GM19452 (cell line): ENCODE results near the gene BCAR1.
"Not testable (repeated sequence)": the region's sequence is repeated elsewhere in the genome, so short reads cannot be mapped to it uniquely, and the experiment has no call there.

ENCODE experiments used
- ATAC-seq: cut with Tn5 transposase; IDR thresholded peaks from one replicate; pipeline ENCODE4 v1.9.1; 2021; ENCODE audit not compliant: unreplicated experiment

BCAR1 gene, protein sequence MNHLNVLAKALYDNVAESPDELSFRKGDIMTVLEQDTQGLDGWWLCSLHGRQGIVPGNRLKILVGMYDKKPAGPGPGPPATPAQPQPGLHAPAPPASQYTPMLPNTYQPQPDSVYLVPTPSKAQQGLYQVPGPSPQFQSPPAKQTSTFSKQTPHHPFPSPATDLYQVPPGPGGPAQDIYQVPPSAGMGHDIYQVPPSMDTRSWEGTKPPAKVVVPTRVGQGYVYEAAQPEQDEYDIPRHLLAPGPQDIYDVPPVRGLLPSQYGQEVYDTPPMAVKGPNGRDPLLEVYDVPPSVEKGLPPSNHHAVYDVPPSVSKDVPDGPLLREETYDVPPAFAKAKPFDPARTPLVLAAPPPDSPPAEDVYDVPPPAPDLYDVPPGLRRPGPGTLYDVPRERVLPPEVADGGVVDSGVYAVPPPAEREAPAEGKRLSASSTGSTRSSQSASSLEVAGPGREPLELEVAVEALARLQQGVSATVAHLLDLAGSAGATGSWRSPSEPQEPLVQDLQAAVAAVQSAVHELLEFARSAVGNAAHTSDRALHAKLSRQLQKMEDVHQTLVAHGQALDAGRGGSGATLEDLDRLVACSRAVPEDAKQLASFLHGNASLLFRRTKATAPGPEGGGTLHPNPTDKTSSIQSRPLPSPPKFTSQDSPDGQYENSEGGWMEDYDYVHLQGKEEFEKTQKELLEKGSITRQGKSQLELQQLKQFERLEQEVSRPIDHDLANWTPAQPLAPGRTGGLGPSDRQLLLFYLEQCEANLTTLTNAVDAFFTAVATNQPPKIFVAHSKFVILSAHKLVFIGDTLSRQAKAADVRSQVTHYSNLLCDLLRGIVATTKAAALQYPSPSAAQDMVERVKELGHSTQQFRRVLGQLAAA

DNA sequence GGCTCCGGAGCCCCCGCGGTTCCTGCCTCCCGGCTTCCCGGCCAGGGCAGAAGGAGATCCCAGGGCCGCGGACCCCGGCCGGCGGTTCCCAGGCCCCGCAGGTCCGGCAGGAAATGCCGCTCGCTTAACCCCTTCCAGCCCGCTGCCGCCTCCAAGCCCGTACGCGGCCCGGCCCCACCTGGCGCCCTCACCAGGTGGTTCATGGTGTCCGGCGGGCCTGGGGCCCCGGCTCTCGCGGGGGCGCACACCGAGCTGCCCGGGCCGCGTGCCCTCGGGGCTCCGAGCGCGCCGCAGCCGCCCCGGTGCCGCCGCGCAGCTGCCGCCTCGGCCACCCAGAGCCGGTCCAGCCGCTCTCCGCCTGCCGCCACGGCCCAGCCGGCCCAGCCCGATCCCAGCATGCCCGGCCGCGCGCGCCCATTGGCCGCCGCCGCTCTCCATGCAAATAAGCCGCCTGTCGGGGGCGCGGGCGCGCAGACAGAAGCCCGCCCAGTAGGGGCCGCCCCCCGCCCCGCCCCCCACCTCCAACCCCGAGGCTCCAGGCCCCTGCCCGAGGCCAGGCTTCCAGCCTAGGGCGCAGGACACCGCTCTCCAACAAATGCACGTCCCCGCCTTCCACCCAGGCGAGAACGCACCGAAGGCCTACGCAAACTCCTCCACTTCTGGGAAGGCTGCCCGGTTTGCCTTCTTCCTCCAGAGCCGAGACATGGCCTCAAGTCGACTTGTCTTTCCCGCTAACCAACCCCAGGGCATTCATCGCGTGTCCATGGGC lies at the start of gene BCAR1:
Gene BCAR1 (minus strand): TSS at position 345 of the 769 bp plus-strand sequence. CDS start 142 bp downstream, at position 203.
- ATAC-seq: peak; percentile 80

DNA sequence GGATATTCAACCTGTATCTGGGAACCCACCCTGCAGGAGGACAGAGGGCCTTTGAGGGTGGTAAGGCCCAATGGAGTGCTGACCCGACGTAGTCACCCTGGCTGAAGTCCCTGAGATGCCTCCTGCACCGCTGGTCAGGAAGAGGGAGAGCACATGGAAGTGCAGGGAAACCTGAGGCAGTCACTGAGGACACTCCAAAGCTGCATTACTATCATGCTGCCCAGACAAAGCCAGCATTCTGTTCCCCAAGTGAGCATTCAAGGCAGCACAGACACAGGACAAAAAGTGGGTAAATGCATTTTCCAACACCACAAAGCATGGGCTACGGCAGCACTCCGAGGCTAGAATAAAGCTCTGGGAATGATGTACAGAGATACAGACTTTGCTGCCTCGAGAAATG lies 46.8 kb upstream of the BCAR1 start:
- ATAC-seq: no peak

DNA sequence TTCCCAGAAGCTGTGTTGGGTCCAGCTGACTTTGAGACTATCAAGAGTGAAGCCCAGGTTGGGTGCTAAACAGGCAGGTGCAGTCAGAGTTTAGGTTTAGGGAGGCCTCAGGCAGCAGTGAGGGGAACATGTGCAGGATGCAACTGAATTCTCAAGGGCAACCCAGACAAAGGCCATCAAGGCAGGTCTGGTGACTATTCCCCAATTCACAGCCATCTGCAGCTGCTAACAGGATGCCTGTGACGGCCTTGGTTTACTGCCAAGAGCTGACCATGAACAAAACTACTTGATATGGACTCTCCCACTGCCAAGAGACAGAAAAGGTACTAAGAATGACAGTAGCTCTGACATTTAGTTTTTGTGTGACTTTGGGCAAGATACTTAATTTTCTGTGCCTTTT lies 45.2 kb upstream of the BCAR1 start:
- no peak for ATAC-seq

DNA sequence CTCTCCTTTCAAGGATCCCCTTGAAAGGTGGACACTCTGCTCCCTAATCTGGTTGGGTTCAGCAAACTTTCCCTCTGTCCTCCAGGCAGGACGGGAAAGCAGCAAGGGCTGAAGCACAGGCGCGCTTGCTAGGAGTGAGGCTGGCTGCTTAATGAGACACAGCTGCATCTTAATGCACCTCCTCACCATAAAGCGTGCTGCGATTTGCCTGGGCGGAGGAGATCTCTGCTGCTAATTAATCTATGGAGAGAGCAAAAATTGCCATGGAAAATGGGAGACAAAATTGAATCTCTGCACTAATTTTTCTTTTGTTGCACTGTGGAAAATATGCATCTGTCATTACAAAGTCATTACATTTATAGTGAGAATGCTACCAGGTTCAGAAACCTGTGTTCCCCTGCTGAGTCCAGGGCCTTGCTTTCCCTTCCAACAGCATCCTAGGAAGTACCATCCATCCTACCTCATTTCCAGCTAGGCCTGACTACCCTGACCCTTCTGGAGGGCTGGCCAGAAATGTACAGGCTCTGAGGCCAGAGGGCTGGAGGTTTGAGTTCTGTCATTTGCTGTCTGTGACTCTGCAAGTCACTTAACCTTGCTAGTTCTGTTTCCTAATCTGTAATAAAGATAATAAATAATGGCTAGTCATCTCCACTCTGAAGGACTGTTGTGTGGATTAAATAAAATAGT lies 43.5 kb upstream of the BCAR1 start:
- ATAC-seq: no peak

DNA sequence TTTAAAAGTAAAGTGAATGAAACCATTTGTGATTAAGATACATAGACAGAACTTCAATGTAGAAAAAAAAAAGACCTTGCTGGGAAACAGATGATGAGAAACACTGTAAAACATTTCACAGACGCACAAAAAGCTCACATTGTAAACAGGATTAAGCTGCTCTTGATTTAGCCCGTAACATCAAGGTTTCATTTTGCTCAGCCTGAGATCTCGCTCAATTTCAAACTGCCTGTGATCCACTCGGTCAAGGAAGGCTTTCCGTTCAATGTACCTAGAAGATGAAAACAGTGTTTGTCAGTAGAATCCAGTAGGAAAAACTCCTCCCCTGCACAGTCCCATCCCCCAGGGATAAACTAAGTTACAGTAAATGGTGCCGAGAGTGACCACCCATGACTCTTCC lies 42.3 kb upstream of the BCAR1 start:
- ATAC-seq: no peak

DNA sequence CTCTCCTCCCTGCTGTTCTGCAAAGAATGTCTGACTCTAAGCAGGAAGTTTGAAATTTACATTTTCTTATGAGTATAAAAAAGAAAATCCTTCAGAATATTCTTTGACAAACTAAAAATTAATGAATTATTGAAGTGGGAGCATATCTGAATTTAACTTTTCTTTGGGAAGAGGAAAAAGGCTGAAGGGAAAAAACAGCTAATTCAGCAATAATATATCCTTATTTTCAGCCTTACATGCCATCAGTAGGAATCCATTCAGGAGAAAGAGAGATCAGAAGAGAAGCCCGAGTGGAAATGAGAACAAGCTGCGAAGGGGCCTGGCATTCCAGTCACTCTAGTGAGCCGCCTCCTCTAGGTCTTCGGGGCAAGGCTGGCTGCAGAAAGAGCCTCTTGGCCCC lies 41.7 kb upstream of the BCAR1 start:
- ATAC-seq: no peak

DNA sequence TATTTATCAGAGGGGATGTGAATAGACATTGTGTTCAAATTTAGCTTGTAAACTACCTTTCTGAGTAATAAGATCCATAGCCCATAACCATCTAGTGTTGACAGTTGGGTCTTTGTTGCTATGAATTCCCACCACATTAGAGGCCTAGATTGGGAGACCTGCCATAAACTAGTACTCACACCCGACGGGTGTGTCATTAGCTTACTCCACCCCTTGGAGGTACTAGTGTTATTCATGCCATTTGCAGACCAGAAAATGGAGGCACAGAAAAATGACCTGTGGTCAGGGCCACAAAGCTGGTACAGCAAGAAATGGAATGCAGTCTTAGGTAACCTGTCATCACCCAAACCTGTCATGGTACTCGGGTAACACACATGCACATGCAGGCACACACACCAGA lies 41.3 kb upstream of the BCAR1 start:
- ATAC-seq: no peak

DNA sequence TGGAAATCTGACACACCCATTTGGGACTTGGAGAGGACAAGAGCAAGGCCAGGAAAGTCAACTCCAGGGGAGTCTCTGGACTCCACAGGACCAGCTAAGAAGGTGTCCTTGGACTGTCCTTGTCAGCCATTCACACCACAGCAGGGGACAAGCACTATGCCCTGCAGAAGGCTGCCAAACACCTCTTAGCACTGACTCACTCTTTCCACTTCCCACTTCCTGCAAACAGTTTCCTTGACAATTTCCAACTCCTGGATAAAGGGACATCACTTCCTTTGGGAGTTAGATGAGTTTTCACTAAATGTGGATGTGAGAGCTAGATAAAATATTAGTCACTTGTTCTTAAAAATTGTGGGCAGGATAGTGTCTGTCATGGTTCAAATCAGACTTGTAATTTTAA lies 37.8 kb upstream of the BCAR1 start:
- no peak for ATAC-seq

DNA sequence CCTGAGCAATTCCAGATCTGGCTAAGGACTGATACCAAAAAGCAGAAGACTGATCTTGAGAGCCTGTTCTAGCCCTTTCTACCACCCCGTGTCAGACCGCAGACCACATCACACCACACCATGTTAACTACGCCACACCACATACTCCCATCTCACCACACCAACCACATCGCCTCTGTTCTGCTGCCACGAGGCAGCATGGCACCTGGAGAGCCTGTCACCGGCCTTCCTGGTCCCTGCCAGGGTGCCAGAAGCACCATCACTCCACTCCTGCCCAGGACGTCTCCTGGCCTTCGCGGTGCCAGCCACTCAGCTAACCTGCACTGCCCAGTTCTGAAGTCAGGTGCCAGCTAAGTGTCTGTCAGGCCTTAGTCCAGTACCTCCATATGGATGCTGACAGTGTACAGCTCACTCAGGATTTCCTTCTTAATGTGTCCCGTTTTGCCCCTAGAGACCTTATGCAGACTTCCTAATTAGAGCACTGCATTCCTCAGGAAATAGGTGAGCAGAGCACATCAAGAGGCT lies 37.2 kb upstream of the BCAR1 start:
- ATAC-seq: no peak

DNA sequence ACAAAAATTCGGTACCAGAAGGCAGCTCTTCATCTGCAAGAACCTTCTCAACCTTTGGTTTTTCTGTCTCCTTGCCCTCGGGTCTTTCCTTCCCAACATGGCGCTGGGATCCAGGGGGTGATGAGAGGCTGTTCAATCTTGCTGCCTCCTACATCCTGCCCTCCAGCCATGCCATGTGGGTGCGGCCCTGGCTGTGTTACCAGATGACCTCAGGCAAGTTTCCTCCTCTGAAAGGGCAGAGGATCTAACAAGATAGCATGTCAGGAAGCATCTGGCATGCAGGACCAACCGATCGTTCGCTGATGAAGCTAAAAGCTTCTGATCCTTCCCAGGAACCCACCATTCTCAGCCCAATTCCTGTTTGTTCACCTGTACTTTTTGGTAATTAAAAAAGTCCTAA lies 36.8 kb upstream of the BCAR1 start:
- ATAC-seq: no peak

DNA sequence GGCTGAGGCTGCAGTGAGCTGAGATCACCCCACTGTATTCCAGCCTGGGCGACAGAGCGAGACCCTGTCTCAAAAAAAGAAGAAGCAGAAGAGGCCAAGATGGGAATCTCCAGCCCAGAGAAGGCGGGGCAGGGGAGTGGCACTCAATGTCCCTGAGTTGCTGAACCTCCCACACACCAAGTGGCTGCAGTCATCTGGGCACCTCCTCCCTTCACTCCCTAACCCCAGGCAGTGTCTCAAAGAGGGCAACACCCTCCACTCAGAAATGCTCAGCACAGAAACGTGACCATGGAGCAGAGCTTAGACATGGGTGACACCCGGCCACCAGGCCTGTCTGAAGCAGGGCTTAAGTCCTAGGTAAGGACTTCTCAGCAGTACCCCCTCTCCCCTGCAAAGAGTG lies 36.3 kb upstream of the BCAR1 start:
- no peak for ATAC-seq

DNA sequence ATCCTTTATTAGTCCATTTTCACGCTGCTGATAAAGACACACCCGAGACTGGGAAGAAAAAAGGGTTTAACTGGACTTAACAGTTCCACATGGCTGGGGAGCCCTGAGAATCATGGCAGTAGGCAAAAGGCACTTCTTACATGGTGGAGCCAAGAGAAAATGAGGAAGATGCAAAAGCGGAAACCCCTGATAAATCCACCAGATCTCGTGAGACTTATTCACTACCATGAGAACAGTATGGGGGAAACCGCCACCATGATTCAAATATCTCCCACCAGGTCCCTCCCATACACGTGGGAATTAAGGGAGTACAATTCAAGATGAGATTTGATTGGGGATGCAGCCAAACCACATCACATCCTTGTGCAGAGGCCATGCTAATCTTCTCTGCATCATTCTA lies 35.0 kb upstream of the BCAR1 start:
- ATAC-seq: no peak

DNA sequence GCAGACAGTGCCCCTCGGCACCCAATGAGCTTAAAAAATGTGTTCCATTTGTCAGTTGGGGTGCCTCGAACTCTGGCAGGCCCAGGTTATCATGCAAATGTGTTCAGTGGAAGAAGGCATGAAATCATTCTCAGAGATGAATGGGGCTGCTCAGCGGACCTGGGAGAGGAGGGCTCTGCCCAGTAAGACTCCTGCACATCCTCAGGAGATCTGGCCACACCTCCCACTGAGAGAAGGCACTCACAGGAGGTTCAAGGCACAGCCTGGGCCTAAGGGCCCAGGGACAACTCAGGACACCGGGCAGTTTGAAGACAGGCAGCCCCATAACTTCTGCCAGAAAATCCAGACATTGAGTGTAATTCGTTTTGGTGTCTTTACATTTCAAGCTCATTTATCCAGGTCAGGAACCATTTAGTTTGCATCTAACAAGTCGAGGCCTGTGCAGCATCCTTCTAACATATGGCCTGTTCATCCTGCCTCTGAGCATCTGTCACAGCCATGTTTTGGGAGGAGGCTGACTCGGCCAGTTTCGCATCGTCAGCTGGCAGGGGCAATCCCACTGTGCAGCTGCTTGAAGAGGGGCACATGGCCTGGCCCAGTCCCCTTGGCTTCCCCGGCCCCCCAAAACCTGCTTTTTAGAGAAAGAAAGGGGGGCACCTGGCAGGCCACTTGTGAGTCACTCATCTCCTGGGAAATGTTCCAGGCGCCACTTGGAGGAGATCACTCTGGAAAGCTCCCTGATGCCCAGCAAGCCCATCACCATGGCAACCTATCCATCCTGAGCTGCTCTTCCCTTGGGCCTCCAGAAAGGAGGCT lies 31.2 kb upstream of the BCAR1 start:
- no peak for ATAC-seq

DNA sequence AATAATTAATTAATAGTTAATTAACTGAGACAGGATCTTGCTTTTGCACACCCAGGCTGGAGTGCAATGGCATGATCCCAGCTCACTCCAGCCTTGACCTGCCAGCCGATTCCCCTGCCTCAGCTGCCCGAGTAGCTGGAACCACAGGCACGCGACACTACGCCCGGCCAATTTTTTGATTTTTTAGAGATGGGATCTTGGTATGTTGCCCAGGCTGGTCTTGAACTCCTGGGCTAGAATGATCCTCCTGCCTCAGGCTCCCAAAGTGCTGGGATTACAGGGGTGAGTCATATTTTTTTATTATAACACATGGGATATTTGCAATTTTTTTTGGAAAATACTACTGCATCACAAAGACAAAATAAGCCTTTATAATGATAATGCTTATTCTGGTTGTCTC lies 30.4 kb upstream of the BCAR1 start:
- ATAC-seq: no peak

DNA sequence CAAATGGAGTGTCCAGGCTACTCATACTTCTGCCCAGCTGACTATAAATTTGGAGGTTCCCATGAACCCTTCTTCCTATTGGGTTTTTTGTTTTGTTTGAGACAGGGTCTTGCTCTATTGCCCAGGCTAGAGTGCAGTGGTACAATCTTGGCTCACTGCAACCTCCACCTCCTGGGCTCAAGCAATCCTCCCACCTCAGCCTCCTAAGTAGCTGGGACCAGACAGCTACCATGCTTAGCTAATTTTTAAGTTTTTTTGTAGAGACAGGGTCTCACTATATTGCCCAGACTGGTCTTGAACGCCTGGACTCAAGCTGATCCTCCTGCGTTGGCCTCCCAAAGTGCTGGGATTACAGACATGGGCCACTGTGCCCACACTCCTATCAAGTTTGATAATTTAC lies 29.6 kb upstream of the BCAR1 start:
- not testable (repeated sequence) for ATAC-seq

DNA sequence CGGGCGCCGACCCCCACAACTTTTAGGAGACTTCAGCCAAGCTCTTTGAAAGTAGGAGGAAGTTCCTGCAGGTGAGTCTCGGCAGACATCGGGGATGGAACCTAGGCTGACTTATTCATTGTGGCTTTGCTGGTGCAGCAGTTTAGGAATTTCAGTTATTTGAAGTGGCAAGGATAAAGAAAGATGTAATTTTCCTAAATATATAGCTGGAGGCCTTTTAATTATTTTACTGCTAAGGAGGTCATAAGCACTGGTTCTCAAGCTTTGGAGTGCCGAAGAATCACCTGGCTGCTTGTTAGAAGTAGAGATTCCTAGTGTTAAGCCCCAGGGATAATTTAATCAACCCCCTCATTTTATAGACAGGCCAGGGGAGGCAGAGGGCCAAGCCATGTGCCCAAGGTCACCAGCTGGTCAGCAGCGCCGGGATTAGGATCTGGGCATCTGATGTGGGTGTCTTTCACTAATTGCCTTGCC lies 28.9 kb upstream of the BCAR1 start:
- ATAC-seq: no peak

DNA sequence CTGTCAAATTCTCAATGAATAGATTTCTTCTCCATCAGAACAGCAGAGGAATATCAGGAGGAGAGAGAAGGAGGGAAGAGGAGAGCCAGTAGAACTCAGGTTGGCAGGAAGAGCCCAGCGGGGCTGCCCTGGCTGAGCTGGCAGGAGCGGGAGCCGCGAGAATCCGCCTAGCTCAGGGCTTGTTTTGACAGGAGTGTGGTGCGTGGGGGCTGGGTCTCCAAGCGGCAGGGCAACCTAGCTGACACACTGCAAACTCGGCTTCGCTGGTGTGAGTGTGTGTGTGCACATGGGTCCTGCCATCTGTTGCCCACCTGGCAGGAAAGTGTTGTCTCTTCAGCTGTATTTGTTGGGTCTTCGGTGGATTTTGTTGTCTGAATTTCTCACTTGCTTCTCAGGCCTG lies 27.9 kb upstream of the BCAR1 start:
- no peak for ATAC-seq

DNA sequence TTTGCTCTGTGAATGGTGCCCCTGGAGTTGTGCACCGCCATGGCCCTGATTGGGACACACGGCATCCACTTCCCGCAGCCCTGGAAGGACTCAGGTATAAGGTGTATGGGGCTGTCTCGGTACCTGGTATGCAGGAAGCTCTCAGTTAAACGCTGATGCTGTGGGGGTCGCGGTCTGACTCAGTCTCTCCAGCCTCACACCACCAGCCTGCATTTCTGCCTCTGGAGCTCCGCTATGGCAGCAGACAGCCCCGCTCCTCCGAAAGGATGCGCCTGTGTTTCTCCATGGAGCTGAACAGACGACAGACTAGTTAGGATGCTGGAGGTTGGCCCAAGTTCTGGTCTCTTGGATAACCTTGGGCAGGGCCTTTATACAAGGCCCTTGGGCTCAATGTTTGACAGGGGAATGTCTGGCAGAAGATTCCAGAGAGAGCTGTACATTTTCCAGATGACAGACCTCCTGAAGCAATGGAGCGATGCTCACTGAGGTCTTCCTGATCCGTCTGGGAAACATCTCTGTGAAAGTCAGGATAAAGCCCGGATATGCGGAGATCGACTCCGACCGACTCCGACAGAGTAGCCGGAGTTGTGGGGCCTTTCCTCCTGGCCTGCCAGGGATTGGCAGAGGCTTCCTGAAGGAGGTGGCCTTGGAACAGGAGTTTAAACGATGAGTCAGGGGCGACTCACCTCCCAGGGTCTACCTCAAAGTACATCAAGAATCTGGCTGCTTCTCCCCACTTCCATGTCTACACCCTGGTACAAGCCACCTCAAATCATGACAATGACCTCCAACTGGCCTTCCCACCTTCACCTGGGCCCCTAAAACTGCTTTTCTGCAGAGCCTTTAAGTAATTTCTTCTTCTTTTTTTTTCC lies 21.9 kb upstream of the BCAR1 start:
- ATAC-seq: no peak

DNA sequence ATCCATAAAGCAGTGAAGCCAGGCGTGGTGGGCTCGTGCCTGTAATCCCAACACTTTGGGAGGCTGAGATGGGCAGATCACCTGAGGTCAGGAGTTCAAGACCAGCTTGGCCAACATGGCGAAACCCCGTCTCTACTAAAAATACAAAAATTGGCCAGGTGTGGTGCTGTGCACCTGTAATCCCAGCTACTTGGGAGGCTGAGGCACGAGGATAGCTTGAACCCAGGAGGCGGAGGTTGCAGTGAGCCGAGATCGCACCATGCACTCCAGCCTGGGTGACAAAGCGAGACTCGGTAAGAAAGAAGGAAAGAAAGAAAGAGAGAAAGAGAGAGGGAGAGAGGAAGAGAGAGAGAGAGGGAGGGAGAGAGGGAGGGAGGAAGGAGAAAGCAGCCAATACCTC lies 21.2 kb upstream of the BCAR1 start:
- not testable (repeated sequence) for ATAC-seq
